HG02759 (cell line): ENCODE measurements around the gene HUNK.

ENCODE experiments used
- ATAC-seq: cut with Tn5 transposase; IDR thresholded peaks from one replicate; pipeline ENCODE4 v1.9.1; 2021; ENCODE audit warnings: mild to moderate bottlenecking, moderate library complexity; ENCODE audit not compliant: unreplicated experiment

HUNK gene

GRCh38 chr21:31991356-31992331 is 118.8 kb downstream of the HUNK start:
- no peak for ATAC-seq

GRCh38 chr21:31992391-31992790 is 119.6 kb downstream of the HUNK start:
- no peak for ATAC-seq

- no peak for ATAC-seq
Observed at GRCh38 chr21:31993826-31994825, 121.3 kb downstream of the HUNK start.

GRCh38 chr21:31997191-31997590 is 124.4 kb downstream of the HUNK start:
- ATAC-seq, result no peak

- ATAC-seq, result no peak
Observed at GRCh38 chr21:31999810-32000468, 127.1 kb downstream of the HUNK start.

GRCh38 chr21:32001390-32001789 is 128.6 kb downstream of the HUNK start:
- ATAC-seq, result no peak

GRCh38 chr21:32003411-32003810 is 130.6 kb downstream of the HUNK start:
- ATAC-seq, result no peak

- ATAC-seq, result no peak
Observed at GRCh38 chr21:32004291-32004690, 131.5 kb downstream of the HUNK start.

GRCh38 chr21:32007456-32007855 is 134.6 kb downstream of the HUNK start:
- ATAC-seq, result no peak

GRCh38 chr21:32008714-32009113 is 135.9 kb downstream of the HUNK start:
- ATAC-seq, result no peak

GRCh38 chr21:32009263-32009662 is 136.4 kb downstream of the HUNK start:
- no peak for ATAC-seq

GRCh38 chr21:32015461-32016139 is 142.8 kb downstream of the HUNK start:
- ATAC-seq, result no peak

- no peak for ATAC-seq
Observed at GRCh38 chr21:32018381-32018780, 145.6 kb downstream of the HUNK start.

GRCh38 chr21:32020564-32020963 is 147.7 kb downstream of the HUNK start:
- ATAC-seq, result no peak

- no peak for ATAC-seq
Observed at GRCh38 chr21:32021319-32021994, 148.6 kb downstream of the HUNK start.

GRCh38 chr21:32022146-32022545 is 149.3 kb downstream of the HUNK start:
- no peak for ATAC-seq

- no peak for ATAC-seq
Observed at GRCh38 chr21:32030146-32030652, 157.4 kb downstream of the HUNK start.

GRCh38 chr21:32034850-32035249 is 162.0 kb downstream of the HUNK start:
- no peak for ATAC-seq

- ATAC-seq, result no peak
Observed at GRCh38 chr21:32035617-32036016, 162.8 kb downstream of the HUNK start.

GRCh38 chr21:32036756-32037155 is 163.9 kb downstream of the HUNK start:
- no peak for ATAC-seq
